IMR-90 (cell line): ENCODE data around the gene MAP2K2. TPM values are rescaled to one million over a fixed set of nuclear protein-coding genes. Genes with fewer than 3 reads are reported as not detected.

Experiments used
- ATAC-seq: fragments of 200-7000 bp; cut with Tn5 transposase; 2 replicates; pipeline ENCODE4 v1.9.1; 2020; ENCODE audit warnings: low read depth, mild to moderate bottlenecking, moderate library complexity
- BruUV-seq: library from RNA; stranded (reverse); fragments of 400-500 nt; replicated peaks from 2 replicates; lab custom pipeline; 2021; lab: Mats Ljungman, UMichigan
- CTCF ChIA-PET: fragments of 300-600 bp; formaldehyde crosslinking; extraction: SDS; loops from one replicate; lab custom pipeline; 2021; ENCODE audit warnings: antibody characterized with exemption; lab: Yijun Ruan, JAX
- POLR2A ChIA-PET: fragments of 300-600 bp; sonication (Branson Sonifier 250); formaldehyde crosslinking; loops from one replicate; lab custom pipeline; 2022; ENCODE audit warnings: antibody characterized with exemption; ENCODE audit not compliant: unreplicated experiment; lab: Charles Lee
- DNase-seq: peaks from one replicate; pipeline ENCODE4 v3.0.0; 2013
- H2AFZ ChIP-seq: replicated peaks from 2 replicates; pipeline ENCODE3; 2013; ENCODE audit warnings: low read length, mild to moderate bottlenecking; ENCODE audit not compliant: poor library complexity
- H2AK5ac ChIP-seq: 2 replicates; pipeline ENCODE4 v1.6.1; 2013; ENCODE audit warnings: low read depth, low read length, inconsistent platforms
- H2AK9ac ChIP-seq: replicated peaks from 2 replicates; pipeline ENCODE3; 2013; ENCODE audit warnings: mild to moderate bottlenecking, low read depth, low read length, moderate library complexity; ENCODE audit not compliant: poor library complexity
- H2BK120ac ChIP-seq: 2 replicates; pipeline ENCODE4 v1.6.1; 2013; ENCODE audit warnings: low read depth, low read length, inconsistent platforms
- H2BK15ac ChIP-seq: 3 replicates; pipeline ENCODE4 v1.6.1; 2013; ENCODE audit warnings: low read depth, low read length, inconsistent platforms
- H2BK20ac ChIP-seq: 2 replicates; pipeline ENCODE4 v1.6.1; 2013; ENCODE audit warnings: low read depth, mild to moderate bottlenecking, inconsistent platforms, low read length, moderate library complexity
- H2BK5ac ChIP-seq: 2 replicates; pipeline ENCODE4 v1.6.1; 2013; ENCODE audit warnings: mild to moderate bottlenecking, low read depth, low read length, inconsistent platforms; ENCODE audit not compliant: poor library complexity, severe bottlenecking
- H3K14ac ChIP-seq: replicated peaks from 2 replicates; pipeline ENCODE4 v1.6.1; 2013; ENCODE audit warnings: low read depth, low read length, inconsistent platforms
- H3K18ac ChIP-seq: 2 replicates; pipeline ENCODE4 v1.6.1; 2013; ENCODE audit warnings: low read depth, low read length, control low read depth
- H3K23ac ChIP-seq: 2 replicates; pipeline ENCODE4 v1.6.1; 2013; ENCODE audit warnings: low read depth, low read length, inconsistent platforms
- H3K27ac ChIP-seq: 2 replicates; pipeline ENCODE4 v1.5.1; 2013; ENCODE audit warnings: mild to moderate bottlenecking, control low read depth, low read length; ENCODE audit not compliant: insufficient read depth
- H3K27me3 ChIP-seq: 2 replicates; pipeline ENCODE4 v1.6.1; 2013; ENCODE audit warnings: low read length; ENCODE audit not compliant: control insufficient read depth, insufficient read depth
- H3K36me3 ChIP-seq: 2 replicates; pipeline ENCODE4 v1.6.1; 2013; ENCODE audit warnings: low read length, mixed read lengths; ENCODE audit not compliant: control insufficient read depth, insufficient read depth
- H3K4ac ChIP-seq: 2 replicates; pipeline ENCODE4 v1.6.1; 2013; ENCODE audit warnings: low read depth, low read length, inconsistent platforms
- H3K4me1 ChIP-seq: 2 replicates; pipeline ENCODE4 v1.6.1; 2013; ENCODE audit warnings: low read length, mixed read lengths; ENCODE audit not compliant: control insufficient read depth, insufficient read depth
- H3K4me2 ChIP-seq: 2 replicates; pipeline ENCODE4 v1.6.1; 2013; ENCODE audit warnings: low read depth, mild to moderate bottlenecking, control low read depth, low read length, moderate library complexity
- H3K4me3 ChIP-seq: 2 replicates; pipeline ENCODE4 v1.5.1; 2013; ENCODE audit warnings: low read depth, mild to moderate bottlenecking, control low read depth, low read length, moderate library complexity; ENCODE audit not compliant: insufficient read depth
- H3K56ac ChIP-seq: 2 replicates; pipeline ENCODE4 v1.6.1; 2013; ENCODE audit warnings: low read length, inconsistent platforms; ENCODE audit not compliant: insufficient read depth; ENCODE audit errors: extremely low read depth
- H3K79me1 ChIP-seq, 2 experiments: 2 replicates each; pipeline ENCODE4 v1.6.1; 2013; ENCODE audit warnings: low read length in 2 of 2, inconsistent platforms in 1 of 2, low read depth in 1 of 2
- H3K9ac ChIP-seq: 2 replicates; pipeline ENCODE4 v1.6.1; 2013; ENCODE audit warnings: low read depth, low read length, control low read depth
- H3K9me1 ChIP-seq: 2 replicates; pipeline ENCODE4 v1.6.1; 2013; ENCODE audit warnings: low read length, inconsistent platforms; ENCODE audit not compliant: insufficient read depth
- H3K9me3 ChIP-seq: 2 replicates; pipeline ENCODE4 v1.6.1; 2013; ENCODE audit warnings: low read length; ENCODE audit not compliant: control insufficient read depth, insufficient read depth
- H4K20me1 ChIP-seq: 2 replicates; pipeline ENCODE4 v1.6.1; 2013; ENCODE audit warnings: low read length, inconsistent platforms; ENCODE audit not compliant: insufficient read depth
- H4K5ac ChIP-seq: 2 replicates; pipeline ENCODE4 v1.6.1; 2013; ENCODE audit warnings: mild to moderate bottlenecking, low read depth, low read length, control low read depth
- H4K8ac ChIP-seq, 2 experiments: 2 replicates each; pipeline ENCODE4 v1.6.1; 2013; ENCODE audit warnings: low read depth in 2 of 2, low read length in 2 of 2, control low read depth in 1 of 2, inconsistent platforms in 1 of 2
- H4K91ac ChIP-seq: 2 replicates; pipeline ENCODE4 v1.6.1; 2013; ENCODE audit warnings: low read depth, low read length, inconsistent platforms; ENCODE audit not compliant: insufficient read depth
- MXI1 ChIP-seq: IDR thresholded peaks from 2 replicates; pipeline ENCODE4 v1.6.1; 2012; ENCODE audit warnings: low read depth, mild to moderate bottlenecking, low read length, moderate library complexity, borderline replicate concordance
- RCOR1 ChIP-seq: IDR thresholded peaks from 2 replicates; pipeline ENCODE4 v1.6.1; 2012; ENCODE audit warnings: mild to moderate bottlenecking, low read length, improper control_type of control experiment; ENCODE audit not compliant: insufficient replicate concordance
- RFX5 ChIP-seq: IDR thresholded peaks from 2 replicates; pipeline ENCODE4 v1.8.0; 2012; ENCODE audit warnings: low read depth, mild to moderate bottlenecking, low read length, moderate library complexity
- SMC3 ChIP-seq: fragments of 150-350 bp; IDR thresholded peaks from 2 replicates; pipeline ENCODE4 v1.6.1; 2016; ENCODE audit warnings: low read depth, mild to moderate bottlenecking, antibody characterized with exemption, low read length, moderate library complexity
- WGBS, 2 experiments: methylation state at CpG; one replicate each; pipeline versions ENCODE4 v1.1.5 to v1.1.7; 2013; ENCODE audit warnings: missing lambda C conversion rate in 2 of 2; ENCODE audit not compliant: insufficient read length in 1 of 2; ENCODE audit errors: extremely low coverage in 2 of 2; 5-methylcytosine and 5-hydroxymethylcytosine counted together
- dilution Hi-C: fragments of 300-500 bp; cut with HindIII; formaldehyde crosslinking; loops from one replicate; pipeline ENCODE4 v1.14.3; 2018; ENCODE audit warnings: low sequenced_read_pairs; ENCODE audit not compliant: unreplicated experiment
- in situ Hi-C: fragments of 300-500 bp; cut with MboI; formaldehyde crosslinking; loops from 3 replicates; pipeline ENCODE4 v1.14.3; 2019; ENCODE audit warnings: low sequenced_read_pairs, inconsistent platforms, mixed read lengths
- intact Hi-C: fragments of 100-400 bp; cut with micrococcal nuclease; formaldehyde crosslinking; loops from 2 replicates; pipeline ENCODE4 v1.10.0; 2022
- polyA plus RNA-seq, 3 experiments: library from polyadenylated mRNA; depleted of rRNA; stranded (reverse); fragments of >200 nt; gene quantifications; 2 replicates each; pipeline ENCODE4 v1.2.3, GENCODE V29; 2012; ENCODE audit warnings: low replicate concordance in 1 of 3
- total RNA-seq: library from RNA; depleted of rRNA; stranded (reverse); fragments of >200 nt; gene quantifications from 2 replicates; pipeline ENCODE4 v1.2.3, GENCODE V29; 2012
- TF ChIP-seq, protein P1 (sequence below): fragments of 150-350 bp; IDR thresholded peaks from 2 replicates; pipeline ENCODE4 v1.6.1; 2017; ENCODE audit warnings: mild to moderate bottlenecking, antibody characterized with exemption, low read length, low read depth

The MAP2K2 gene
- total and polyA plus RNA-seq, 2 of the 4 experiments (the other 2 are of a cell fraction): 115 to 151 TPM

DNA sequence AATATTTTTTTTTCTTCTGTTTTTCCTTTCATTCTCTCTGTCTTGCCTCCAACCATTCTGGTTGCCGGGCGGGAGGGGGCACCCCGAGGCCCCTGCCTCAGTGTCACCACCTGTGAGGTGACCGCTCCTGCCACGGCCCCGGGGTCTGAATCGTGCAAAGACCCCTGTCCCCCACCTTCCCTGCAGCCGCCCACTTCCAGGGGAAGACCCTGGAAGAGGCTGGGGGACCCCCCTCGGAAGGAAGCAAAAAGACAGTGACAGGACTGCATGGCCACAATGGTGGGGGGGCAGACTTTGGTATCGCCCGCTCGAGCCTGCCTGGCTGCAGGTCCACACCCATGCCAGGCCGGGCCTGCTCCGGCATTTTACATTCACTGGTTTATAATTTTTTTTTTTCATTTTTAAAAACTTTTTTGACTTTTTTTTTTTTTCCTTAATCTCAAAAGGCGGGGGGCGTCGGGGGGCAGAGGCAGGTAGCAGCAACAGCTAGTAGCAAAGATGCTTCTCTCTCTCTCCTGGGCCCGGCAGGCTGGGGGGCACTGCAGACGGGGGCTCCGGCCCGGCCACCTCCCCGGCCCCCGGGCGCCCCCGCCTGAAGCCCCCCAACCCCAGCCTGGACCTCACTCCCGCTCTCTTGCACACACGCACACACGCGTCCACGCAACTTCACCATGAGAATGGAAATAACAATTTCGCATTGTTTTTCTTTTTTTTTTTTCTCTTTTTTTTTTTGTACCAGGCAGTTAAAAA lies 79.8 kb downstream of the MAP2K2 start:
- Histone ChIP-seq H3K4me2 (no peak overlapping the region), H2AFZ (peak overlapping the region; percentile 41), H3K27ac (no peak overlapping the region), H3K4ac (no peak overlapping the region), H3K9ac (no peak overlapping the region), H2AK5ac (no peak overlapping the region), H2BK15ac (no peak overlapping the region), H2AK9ac (no peak overlapping the region), H4K91ac (no peak overlapping the region), H2BK120ac (no peak overlapping the region), H2BK5ac (no peak overlapping the region), H4K5ac (no peak overlapping the region), H4K20me1 (peaks cover 74% of the 10 kb centered on the region), H3K9me3 (no peaks in the 10 kb centered on the region), H3K9me1 (0 out of 2 replicates have a peak, but pooled peaks cover 2% of the 10 kb centered on the region), H2BK20ac (no peak overlapping the region), H3K79me1 (peaks cover 4 to 61% of the 10 kb centered on the region in 2 experiments; a peak in 3 of 4 replicates), H3K14ac (no peak overlapping the region), H3K4me3 (no peak overlapping the region), H3K4me1 (no peaks in the 10 kb centered on the region; the same call in 1 of the 2 replicates), H4K8ac (0 out of 4 replicates have a peak overlapping the region, but pooled peaks of 1 of the 2 experiments have one; percentile 25), H3K27me3 (no peaks in the 10 kb centered on the region), H3K23ac (no peak overlapping the region), H3K18ac (no peak overlapping the region), H3K56ac (no peak overlapping the region), H3K36me3 (peaks cover 41% of the 10 kb centered on the region)
- ChIA-PET CTCF (no interaction called here), POLR2A (no interaction called here)
- ATAC-seq (no peak), DNase-seq (no peak)
- intact Hi-C loops: no loop called here
- no peak for TF ChIP-seq SMC3
- TF ChIP-seq RFX5: no peak
- no peak for TF ChIP-seq MXI1
- TF ChIP-seq, protein P1, sequence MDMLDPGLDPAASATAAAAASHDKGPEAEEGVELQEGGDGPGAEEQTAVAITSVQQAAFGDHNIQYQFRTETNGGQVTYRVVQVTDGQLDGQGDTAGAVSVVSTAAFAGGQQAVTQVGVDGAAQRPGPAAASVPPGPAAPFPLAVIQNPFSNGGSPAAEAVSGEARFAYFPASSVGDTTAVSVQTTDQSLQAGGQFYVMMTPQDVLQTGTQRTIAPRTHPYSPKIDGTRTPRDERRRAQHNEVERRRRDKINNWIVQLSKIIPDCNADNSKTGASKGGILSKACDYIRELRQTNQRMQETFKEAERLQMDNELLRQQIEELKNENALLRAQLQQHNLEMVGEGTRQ: no peak
- TF ChIP-seq RCOR1: no peak
- 83% methylated on average over 2 of the region's 31 CpGs; no CpG with 5 or more reads in 1 of the 2 experiments for WGBS, 2 experiments
- BruUV-seq: no TSS peak
- in situ Hi-C loops: no loop called here
- dilution Hi-C loops: no loop called here
